IPS-15b (cell line): ENCODE measurements around the gene GNG14.
A peak's percentile ranks its signal among the peaks of the same experiment; 100 is the strongest.
"Not testable (repeated sequence)": the region's sequence is repeated elsewhere in the genome, so short reads cannot be mapped to it uniquely, and the experiment has no call there.

ENCODE experiments used
- H3K27me3 ChIP-seq: one replicate; pipeline ENCODE4 v1.6.1; 2013; ENCODE audit warnings: low read length; ENCODE audit not compliant: control insufficient read depth, insufficient read depth
- H3K36me3 ChIP-seq: one replicate; pipeline ENCODE4 v1.6.1; 2013; ENCODE audit warnings: low read length; ENCODE audit not compliant: control insufficient read depth, insufficient read depth
- H3K4me1 ChIP-seq: one replicate; pipeline ENCODE4 v1.6.1; 2013; ENCODE audit warnings: mild to moderate bottlenecking, low read length; ENCODE audit not compliant: control insufficient read depth, insufficient read depth
- H3K4me3 ChIP-seq: one replicate; pipeline ENCODE4 v1.5.1; 2013; ENCODE audit warnings: low read depth, low read length
- H3K9ac ChIP-seq: one replicate; pipeline ENCODE4 v1.6.1; 2013; ENCODE audit warnings: low read depth, mild to moderate bottlenecking, low read length
- H3K9me3 ChIP-seq: one replicate; pipeline ENCODE4 v1.6.1; 2013; ENCODE audit warnings: mild to moderate bottlenecking, low read length; ENCODE audit not compliant: control insufficient read depth, insufficient read depth

Gene GNG14

GRCh38 chr19:12689012-12689411 is 1.2 kb downstream of the GNG14 start:
- no peaks in the 10 kb centered on the region for H3K27me3 ChIP-seq
- no peak overlapping the region for H3K4me3 ChIP-seq
- no peaks in the 10 kb centered on the region for H3K9me3 ChIP-seq
- no peaks in the 10 kb centered on the region for H3K4me1 ChIP-seq
- H3K36me3 ChIP-seq = peaks cover 9% of the 10 kb centered on the region
- H3K9ac ChIP-seq = no peak overlapping the region

GRCh38 chr19:12689581-12690216 is 1.9 kb downstream of the GNG14 start:
- peaks cover 9% of the 10 kb centered on the region for H3K36me3 ChIP-seq
- H3K9ac ChIP-seq = no peak overlapping the region
- no peaks in the 10 kb centered on the region for H3K9me3 ChIP-seq
- H3K27me3 ChIP-seq = no peaks in the 10 kb centered on the region
- H3K4me3 ChIP-seq = no peak overlapping the region
- no peaks in the 10 kb centered on the region for H3K4me1 ChIP-seq

GRCh38 chr19:12692960-12693359 is 5.2 kb downstream of the GNG14 start:
- Histone ChIP-seq H3K9me3 (no peaks in the 10 kb centered on the region), H3K36me3 (peaks cover 9% of the 10 kb centered on the region), H3K27me3 (no peaks in the 10 kb centered on the region), H3K9ac (no peak overlapping the region), H3K4me3 (no peak overlapping the region), H3K4me1 (no peaks in the 10 kb centered on the region)

- H3K9ac ChIP-seq = no peak overlapping the region
- peaks cover 10% of the 10 kb centered on the region for H3K36me3 ChIP-seq
- H3K4me1 ChIP-seq = no peaks in the 10 kb centered on the region
- no peaks in the 10 kb centered on the region for H3K27me3 ChIP-seq
- no peaks in the 10 kb centered on the region for H3K9me3 ChIP-seq
- no peak overlapping the region for H3K4me3 ChIP-seq
These were observed 6.8 kb downstream of the GNG14 start for GRCh38 chr19:12694641-12695040.

- Histone ChIP-seq H3K9ac (no peak overlapping the region), H3K4me3 (no peak overlapping the region), H3K27me3 (no peaks in the 10 kb centered on the region), H3K9me3 (no peaks in the 10 kb centered on the region), H3K36me3 (peaks cover 7% of the 10 kb centered on the region), H3K4me1 (no peaks in the 10 kb centered on the region)
These were observed 7.3 kb downstream of the GNG14 start for GRCh38 chr19:12695096-12695495.

- Histone ChIP-seq H3K4me3 (peak overlapping the region; percentile 91), H3K9me3 (no peaks in the 10 kb centered on the region), H3K27me3 (no peaks in the 10 kb centered on the region), H3K4me1 (no peaks in the 10 kb centered on the region), H3K36me3 (peaks cover 9% of the 10 kb centered on the region), H3K9ac (peak overlapping the region; percentile 38)
These were observed 7.7 kb downstream of the GNG14 start for GRCh38 chr19:12695514-12695913.

- peak overlapping the region; percentile 54 for H3K9ac ChIP-seq
- no peaks in the 10 kb centered on the region for H3K4me1 ChIP-seq
- H3K4me3 ChIP-seq = peak overlapping the region; percentile 91
- H3K9me3 ChIP-seq = no peaks in the 10 kb centered on the region
- H3K36me3 ChIP-seq = peaks cover 13% of the 10 kb centered on the region
- no peaks in the 10 kb centered on the region for H3K27me3 ChIP-seq
These were observed 8.2 kb downstream of the GNG14 start for GRCh38 chr19:12695997-12696365.

GRCh38 chr19:12696366-12697335 is 8.9 kb downstream of the GNG14 start, which contains the start of gene FBXW9:
Gene FBXW9, minus strand, starts transcription at chr19:12696631. Its CDS starts 50 bp downstream, at chr19:12696581.
- H3K9me3 ChIP-seq = no peaks in the 10 kb centered on the region
- H3K27me3 ChIP-seq = no peaks in the 10 kb centered on the region
- H3K4me3 ChIP-seq = peak within 1 kb of the TSS; percentile 91
- no peaks in the 10 kb centered on the region for H3K4me1 ChIP-seq
- H3K9ac ChIP-seq = peak within 1 kb of the TSS; percentile 54
- peaks cover 20% of the 10 kb centered on the region for H3K36me3 ChIP-seq

- peak overlapping the region; percentile 91 for H3K4me3 ChIP-seq
- H3K36me3 ChIP-seq = peaks cover 28% of the 10 kb centered on the region
- H3K9me3 ChIP-seq, H3K4me1 ChIP-seq, H3K9ac ChIP-seq, H3K27me3 ChIP-seq: not testable (repeated sequence)
These were observed 9.6 kb downstream of the GNG14 start for GRCh38 chr19:12697425-12697824.

- Histone ChIP-seq H3K9ac (no peak overlapping the region), H3K9me3 (no peaks in the 10 kb centered on the region), H3K36me3 (peaks cover 31% of the 10 kb centered on the region), H3K4me3 (no peak overlapping the region), H3K27me3 (no peaks in the 10 kb centered on the region), H3K4me1 (no peaks in the 10 kb centered on the region)
These were observed 10.3 kb downstream of the GNG14 start for GRCh38 chr19:12698138-12698537.

- Histone ChIP-seq H3K4me1 (no peaks in the 10 kb centered on the region), H3K4me3 (no peak overlapping the region), H3K27me3 (no peaks in the 10 kb centered on the region), H3K36me3 (peaks cover 52% of the 10 kb centered on the region), H3K9ac (no peak overlapping the region), H3K9me3 (no peaks in the 10 kb centered on the region)
These were observed 13.9 kb downstream of the GNG14 start for GRCh38 chr19:12701596-12702282.
